ENCODE measurements around the gene RPS26. TPM values are rescaled to one million over a fixed set of nuclear protein-coding genes. Genes with fewer than 3 reads are reported as not detected.
A peak's percentile ranks its signal among the peaks of the same experiment; 100 is the strongest.
"Not testable (repeated sequence)": the region's sequence is repeated elsewhere in the genome, so short reads cannot be mapped to it uniquely, and the experiment has no call there.

The RPS26 gene
- total RNA-seq, 1 donor from 2014 or later: 77.2 TPM

DNA sequence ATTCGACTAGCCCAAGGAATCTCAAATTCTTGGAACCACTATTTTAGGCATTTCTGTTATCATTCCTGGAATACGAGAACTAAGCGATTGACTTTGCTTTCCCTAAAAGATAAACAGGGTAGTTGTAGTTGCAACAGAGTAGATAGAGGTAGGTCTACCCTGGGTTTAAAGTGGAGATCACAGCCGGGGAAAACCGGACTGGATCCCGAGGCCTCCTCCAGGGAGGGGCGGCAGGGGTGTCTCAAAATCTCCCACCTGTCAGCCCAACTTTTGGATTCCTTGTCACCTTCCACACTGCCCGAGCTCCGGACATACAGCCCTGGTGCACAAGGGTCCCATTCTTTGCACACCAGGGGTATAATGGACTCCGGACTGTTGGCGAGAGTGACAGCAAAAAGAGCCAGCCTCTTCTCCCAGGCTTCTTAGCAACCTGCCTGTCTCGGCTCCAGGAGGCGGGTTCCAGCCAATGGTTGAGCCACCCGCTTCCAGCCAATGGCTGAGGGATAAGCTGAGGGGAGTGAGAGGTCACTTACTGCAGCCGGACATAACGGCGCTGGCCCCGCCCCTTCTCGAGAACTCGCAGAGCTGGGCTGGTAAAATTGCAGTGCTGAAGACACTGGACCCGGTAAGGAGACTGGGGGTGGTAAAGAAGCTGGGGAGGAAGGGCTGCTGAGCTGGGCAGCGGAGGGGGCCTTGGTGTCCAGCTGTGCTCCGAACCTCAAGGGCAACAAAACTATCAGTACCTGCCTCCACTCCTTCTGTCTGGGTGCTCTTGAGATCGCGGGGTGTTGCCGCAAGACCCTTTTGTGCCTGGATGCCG lies 44.8 kb upstream of the RPS26 start, which contains the start of gene SUOX:
TSS of gene SUOX (plus strand) at position 562 of the 820 bp plus-strand sequence. CDS start 4,946 bp downstream, outside the sequence.
- intact Hi-C loops (cut with DNase I): no loop called here
- TF ChIP-seq, protein P1, sequence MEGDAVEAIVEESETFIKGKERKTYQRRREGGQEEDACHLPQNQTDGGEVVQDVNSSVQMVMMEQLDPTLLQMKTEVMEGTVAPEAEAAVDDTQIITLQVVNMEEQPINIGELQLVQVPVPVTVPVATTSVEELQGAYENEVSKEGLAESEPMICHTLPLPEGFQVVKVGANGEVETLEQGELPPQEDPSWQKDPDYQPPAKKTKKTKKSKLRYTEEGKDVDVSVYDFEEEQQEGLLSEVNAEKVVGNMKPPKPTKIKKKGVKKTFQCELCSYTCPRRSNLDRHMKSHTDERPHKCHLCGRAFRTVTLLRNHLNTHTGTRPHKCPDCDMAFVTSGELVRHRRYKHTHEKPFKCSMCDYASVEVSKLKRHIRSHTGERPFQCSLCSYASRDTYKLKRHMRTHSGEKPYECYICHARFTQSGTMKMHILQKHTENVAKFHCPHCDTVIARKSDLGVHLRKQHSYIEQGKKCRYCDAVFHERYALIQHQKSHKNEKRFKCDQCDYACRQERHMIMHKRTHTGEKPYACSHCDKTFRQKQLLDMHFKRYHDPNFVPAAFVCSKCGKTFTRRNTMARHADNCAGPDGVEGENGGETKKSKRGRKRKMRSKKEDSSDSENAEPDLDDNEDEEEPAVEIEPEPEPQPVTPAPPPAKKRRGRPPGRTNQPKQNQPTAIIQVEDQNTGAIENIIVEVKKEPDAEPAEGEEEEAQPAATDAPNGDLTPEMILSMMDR (IDR thresholded peaks at IDR 0.05): no peak
- H3K36me3 ChIP-seq: peaks cover 30% of the 10 kb centered on the region
- H3K9me3 ChIP-seq: no peaks in the 10 kb centered on the region
- peak within 1 kb of the TSS; percentile 77 for H3K27ac ChIP-seq
- ATAC-seq (peak; percentile 99 to 100), DNase-seq (peak; percentile 98)
- H3K4me1 ChIP-seq: peaks cover 15% of the 10 kb centered on the region
- H3K4me3 ChIP-seq: peak within 1 kb of the TSS; percentile 79
- no peaks in the 10 kb centered on the region for H3K27me3 ChIP-seq (ENCODE audit: low read depth)

DNA sequence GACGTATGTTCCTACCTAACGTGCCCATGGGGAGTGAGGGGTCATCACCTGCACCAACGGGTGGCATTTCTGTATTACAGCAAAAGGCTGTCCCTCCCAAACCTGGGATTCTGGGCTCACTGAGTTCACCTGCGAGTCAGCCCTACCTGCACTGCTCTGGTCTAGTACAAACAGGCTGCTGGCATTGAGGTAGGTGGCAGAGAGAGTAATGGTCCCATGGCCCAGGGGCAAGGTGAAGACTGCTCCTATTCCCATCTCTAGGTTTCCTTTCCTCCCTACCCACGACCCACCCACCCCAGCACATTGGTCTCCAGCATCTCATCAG lies 44.2 kb upstream of the RPS26 start:
- Histone ChIP-seq H3K36me3 (peaks cover 29% of the 10 kb centered on the region), H3K27me3 (ENCODE audit: low read depth) (no peaks in the 10 kb centered on the region), H3K4me3 (peak overlapping the region; percentile 79), H3K9me3 (no peaks in the 10 kb centered on the region), H3K27ac (peak overlapping the region; percentile 77), H3K4me1 (peaks cover 15% of the 10 kb centered on the region)
- no peak for DNase-seq
- ATAC-seq: peak; percentile 40
- intact Hi-C loops (cut with DNase I): no loop called here
- TF ChIP-seq, protein P1 (IDR thresholded peaks at IDR 0.05): no peak

DNA sequence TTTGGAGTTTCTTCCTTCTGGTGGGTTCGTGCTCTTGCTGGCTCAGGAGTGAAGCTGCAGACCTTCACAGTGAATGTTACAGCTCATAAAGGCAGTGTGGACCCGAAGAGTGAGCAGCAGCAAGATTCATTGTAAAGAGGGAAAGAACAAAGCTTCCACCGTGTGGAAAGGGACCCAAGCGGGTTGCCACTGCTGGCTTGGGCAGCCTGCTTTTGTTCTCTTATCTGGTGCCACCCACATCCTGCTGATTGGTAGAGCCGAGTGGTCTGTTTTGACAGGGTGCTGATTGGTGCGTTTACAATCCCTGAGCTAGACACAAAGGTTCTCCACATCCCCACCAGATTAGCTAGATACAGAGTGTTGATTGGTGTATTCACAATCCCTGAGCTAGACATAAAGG lies 42.2 kb upstream of the RPS26 start:
- H3K27me3 ChIP-seq (ENCODE audit: low read depth); intact Hi-C loops (cut with DNase I); DNase-seq; ATAC-seq; H3K4me3 ChIP-seq; H3K27ac ChIP-seq; H3K9me3 ChIP-seq: not testable (repeated sequence)
- Histone ChIP-seq H3K4me1 (peaks cover 15% of the 10 kb centered on the region), H3K36me3 (peaks cover 26% of the 10 kb centered on the region)

DNA sequence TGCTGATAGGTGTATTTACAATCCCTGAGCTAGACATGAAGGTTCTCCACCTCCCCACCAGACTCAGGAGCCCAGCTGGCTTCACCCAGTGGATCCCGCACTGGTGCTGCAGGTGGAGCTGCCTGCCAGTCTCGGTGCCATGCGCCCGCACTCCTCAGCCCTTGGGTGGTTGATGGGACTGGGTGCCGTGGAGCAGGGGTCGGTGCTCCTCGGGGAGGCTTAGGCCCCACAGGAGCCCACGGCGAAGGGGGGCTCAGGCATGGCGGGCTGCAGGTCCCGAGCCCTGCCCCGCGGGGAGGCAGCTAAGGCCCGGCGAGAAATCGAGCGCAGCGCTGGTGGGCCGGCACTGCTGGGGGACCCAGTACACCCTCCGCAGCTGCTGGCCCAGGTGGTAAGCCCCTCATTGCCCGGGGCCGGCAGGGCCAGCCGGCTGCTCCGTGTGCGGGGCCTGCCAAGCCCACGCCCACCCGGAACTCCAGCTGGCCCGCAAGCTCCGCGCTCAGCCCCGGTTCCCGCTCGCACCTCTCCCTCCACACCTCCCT lies 41.6 kb upstream of the RPS26 start:
- H3K4me3 ChIP-seq; DNase-seq; intact Hi-C loops (cut with DNase I); H3K27ac ChIP-seq; H3K27me3 ChIP-seq (ENCODE audit: low read depth); H3K9me3 ChIP-seq; ATAC-seq: not testable (repeated sequence)
- Histone ChIP-seq H3K36me3 (peaks cover 27% of the 10 kb centered on the region), H3K4me1 (peaks cover 15% of the 10 kb centered on the region)

DNA sequence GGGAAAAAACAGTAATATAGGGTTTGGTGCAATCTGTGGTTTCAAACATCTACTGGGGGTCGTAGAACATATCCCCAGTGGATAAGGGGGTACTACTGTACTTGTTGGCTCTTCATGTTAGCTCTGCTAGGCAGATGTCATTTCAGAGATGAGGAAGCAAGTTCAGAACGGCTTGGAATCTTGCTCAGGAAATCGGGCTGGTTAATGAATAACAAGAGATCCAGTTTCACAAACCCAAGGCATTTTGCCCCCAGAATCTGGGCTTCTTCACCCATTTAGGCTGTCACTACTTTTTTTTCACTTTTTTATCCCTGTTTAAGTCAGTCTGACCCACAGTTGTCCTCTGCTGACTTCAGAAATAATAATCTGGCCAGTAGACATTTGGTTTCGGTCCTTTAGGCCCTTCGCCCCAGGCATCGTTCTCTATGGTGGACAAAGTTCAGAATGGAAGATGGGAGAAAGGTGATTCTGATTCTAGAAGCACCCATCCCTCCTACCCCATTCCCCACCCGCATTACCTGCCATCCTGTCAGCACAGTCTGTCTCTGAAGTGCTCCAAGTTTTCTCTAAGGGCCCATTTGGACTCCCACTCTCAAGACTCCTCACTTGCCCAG lies 40.1 kb upstream of the RPS26 start:
- intact Hi-C loops (cut with DNase I): no loop called here
- TF ChIP-seq, protein P1 (IDR thresholded peaks at IDR 0.05): no peak
- peaks cover 23% of the 10 kb centered on the region for H3K36me3 ChIP-seq
- no peaks in the 10 kb centered on the region for H3K9me3 ChIP-seq
- H3K27me3 ChIP-seq (ENCODE audit: low read depth): no peaks in the 10 kb centered on the region
- peaks cover 8% of the 10 kb centered on the region for H3K4me1 ChIP-seq
- no peak overlapping the region for H3K4me3 ChIP-seq
- H3K27ac ChIP-seq: no peak overlapping the region
- no peak for DNase-seq
- no peak for ATAC-seq

DNA sequence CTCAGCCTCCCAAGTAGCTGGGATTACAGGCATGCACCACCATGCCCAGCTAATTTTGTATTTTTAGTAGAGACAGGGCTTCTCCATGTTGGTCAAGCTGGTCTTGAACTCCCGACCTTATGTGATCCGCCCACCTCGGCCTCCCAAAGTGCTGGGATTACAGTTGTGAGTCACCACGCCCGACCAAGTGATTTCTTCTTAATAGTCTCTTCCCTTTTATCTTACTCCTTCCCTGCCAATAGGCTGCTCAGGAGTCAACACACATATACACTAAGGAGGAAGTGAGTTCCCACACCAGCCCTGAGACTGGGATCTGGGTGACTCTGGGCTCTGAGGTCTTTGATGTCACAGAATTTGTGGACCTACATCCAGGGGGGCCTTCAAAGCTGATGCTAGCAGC lies 38.3 kb upstream of the RPS26 start:
- H3K27me3 ChIP-seq (ENCODE audit: low read depth); H3K4me3 ChIP-seq; intact Hi-C loops (cut with DNase I); DNase-seq; H3K27ac ChIP-seq; H3K9me3 ChIP-seq: not testable (repeated sequence)
- Histone ChIP-seq H3K4me1 (peaks cover 12% of the 10 kb centered on the region), H3K36me3 (peaks cover 23% of the 10 kb centered on the region)
- peak in 1 of 2 donors; percentile 8 for ATAC-seq

DNA sequence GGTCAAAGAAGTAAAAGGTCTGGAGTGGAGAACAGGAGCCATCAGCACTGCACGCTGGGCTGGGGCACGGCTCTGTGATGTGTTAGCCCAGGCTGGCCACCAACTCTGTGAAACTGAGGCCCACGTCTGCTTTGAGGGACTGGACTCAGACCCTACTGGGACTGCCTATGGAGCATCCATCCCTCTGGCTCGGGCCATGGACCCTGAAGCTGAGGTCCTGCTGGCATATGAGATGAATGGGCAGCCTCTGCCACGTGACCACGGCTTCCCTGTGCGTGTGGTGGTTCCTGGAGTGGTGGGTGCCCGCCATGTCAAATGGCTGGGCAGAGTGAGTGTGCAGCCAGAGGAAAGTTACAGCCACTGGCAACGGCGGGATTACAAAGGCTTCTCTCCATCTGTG lies 37.5 kb upstream of the RPS26 start:
- ATAC-seq: no peak
- Histone ChIP-seq H3K4me1 (peaks cover 13% of the 10 kb centered on the region), H3K36me3 (peaks cover 23% of the 10 kb centered on the region), H3K4me3 (no peak overlapping the region), H3K9me3 (no peaks in the 10 kb centered on the region), H3K27me3 (ENCODE audit: low read depth) (no peaks in the 10 kb centered on the region), H3K27ac (no peak overlapping the region)
- intact Hi-C loops (cut with DNase I): no loop called here
- TF ChIP-seq, protein P1 (IDR thresholded peaks at IDR 0.05): no peak
- no peak for DNase-seq

Measured in lower lobe of right lung (tissue), 2 donors.